BJ (cell line): ENCODE results near the gene KMT2A. TPM values are rescaled to one million over a fixed set of nuclear protein-coding genes. Genes with fewer than 3 reads are reported as not detected.

Experiments
- CTCF ChIA-PET: fragments of 350-600 bp; formaldehyde crosslinking; extraction: SDS; loops from one replicate; lab custom pipeline; 2021; ENCODE audit warnings: antibody characterized with exemption, inconsistent platforms; lab: Yijun Ruan, JAX
- POLR2A ChIA-PET: fragments of 300-600 bp; sonication (Branson Sonifier 250); formaldehyde crosslinking; extraction: SDS; loops from one replicate; lab custom pipeline; 2021; ENCODE audit warnings: antibody characterized with exemption; lab: Charles Lee
- DNase-seq: peaks from one replicate; pipeline ENCODE4 v3.0.0-alpha.2; 2011; ENCODE audit warnings: low read depth
- H3K27me3 ChIP-seq: 2 replicates; pipeline ENCODE4 v1.6.0; 2011; ENCODE audit warnings: low read length; ENCODE audit not compliant: control insufficient read depth, insufficient read depth
- H3K36me3 ChIP-seq: 2 replicates; pipeline ENCODE4 v1.5.1; 2011; ENCODE audit warnings: low read length; ENCODE audit not compliant: control insufficient read depth, insufficient read depth
- H3K4me3 ChIP-seq: 2 replicates; pipeline ENCODE4 v1.5.1; 2011; ENCODE audit warnings: low read depth, mild to moderate bottlenecking, control low read depth, low read length
- polyA plus RNA-seq: library from polyadenylated mRNA; depleted of rRNA; stranded (reverse); fragments of >200 nt; gene quantifications from 2 replicates; pipeline ENCODE4 v1.2.3, GENCODE V29; 2011
- TF ChIP-seq, protein P1 (sequence below): IDR thresholded peaks from 2 replicates; pipeline ENCODE4 v1.5.1; 2011; ENCODE audit warnings: low read depth, mild to moderate bottlenecking, control low read depth, inconsistent platforms, low read length, moderate library complexity; ENCODE audit not compliant: insufficient read depth

Gene KMT2A
- polyA plus RNA-seq, 1 experiment: 21.9 TPM

DNA sequence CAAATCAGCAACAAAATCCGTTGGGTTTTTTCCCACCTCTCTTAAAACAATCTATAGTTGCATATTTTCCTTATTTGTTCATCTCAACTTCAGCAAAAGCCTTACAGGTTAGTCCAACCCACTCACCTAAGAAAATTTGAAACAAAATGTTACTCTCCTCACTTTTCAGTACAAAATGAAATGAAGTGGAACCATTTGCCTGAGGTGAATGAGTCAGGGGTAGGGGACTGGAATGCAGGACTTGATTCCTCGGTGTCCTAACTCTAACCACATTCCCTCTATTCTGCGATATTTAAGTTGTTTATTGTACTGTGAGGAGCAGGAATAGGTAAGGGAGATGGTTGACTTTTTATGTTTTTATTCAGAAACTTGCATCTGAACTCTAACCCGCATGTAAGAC is 18.5 kb upstream of the KMT2A start:
- H3K4me3 ChIP-seq: no peak overlapping the region
- H3K27me3 ChIP-seq: no peaks in the 10 kb centered on the region
- ChIA-PET CTCF (interaction anchor here (0.8 kb wide), 1 partner anchor 87 kb away, joined by 4 read pairs; no protein-coding TSS in a partner anchor), POLR2A (no interaction called here)
- no peak for DNase-seq
- 0 out of 2 replicates have a peak, but pooled peaks cover 1% of the 10 kb centered on the region for H3K36me3 ChIP-seq
- TF ChIP-seq, protein P1, sequence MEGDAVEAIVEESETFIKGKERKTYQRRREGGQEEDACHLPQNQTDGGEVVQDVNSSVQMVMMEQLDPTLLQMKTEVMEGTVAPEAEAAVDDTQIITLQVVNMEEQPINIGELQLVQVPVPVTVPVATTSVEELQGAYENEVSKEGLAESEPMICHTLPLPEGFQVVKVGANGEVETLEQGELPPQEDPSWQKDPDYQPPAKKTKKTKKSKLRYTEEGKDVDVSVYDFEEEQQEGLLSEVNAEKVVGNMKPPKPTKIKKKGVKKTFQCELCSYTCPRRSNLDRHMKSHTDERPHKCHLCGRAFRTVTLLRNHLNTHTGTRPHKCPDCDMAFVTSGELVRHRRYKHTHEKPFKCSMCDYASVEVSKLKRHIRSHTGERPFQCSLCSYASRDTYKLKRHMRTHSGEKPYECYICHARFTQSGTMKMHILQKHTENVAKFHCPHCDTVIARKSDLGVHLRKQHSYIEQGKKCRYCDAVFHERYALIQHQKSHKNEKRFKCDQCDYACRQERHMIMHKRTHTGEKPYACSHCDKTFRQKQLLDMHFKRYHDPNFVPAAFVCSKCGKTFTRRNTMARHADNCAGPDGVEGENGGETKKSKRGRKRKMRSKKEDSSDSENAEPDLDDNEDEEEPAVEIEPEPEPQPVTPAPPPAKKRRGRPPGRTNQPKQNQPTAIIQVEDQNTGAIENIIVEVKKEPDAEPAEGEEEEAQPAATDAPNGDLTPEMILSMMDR: no peak

DNA sequence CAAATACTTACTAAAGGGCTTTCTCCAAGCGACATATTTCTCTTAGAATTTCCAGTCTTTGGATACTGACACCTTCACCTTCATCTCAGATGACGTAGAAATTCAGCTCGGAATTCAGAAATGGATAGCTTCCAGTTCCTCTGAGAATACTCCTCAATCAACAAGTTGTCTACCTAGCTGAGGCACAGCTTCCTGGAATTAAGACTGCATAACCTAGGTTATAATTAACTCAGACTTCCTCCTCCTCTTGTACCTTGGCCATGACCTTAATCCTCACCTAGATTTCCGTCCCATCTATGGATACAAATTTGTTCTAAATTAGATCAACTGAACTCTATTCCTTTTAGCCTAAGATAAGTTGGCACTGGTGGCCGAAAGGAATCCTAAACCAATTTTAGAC is 17.5 kb upstream of the KMT2A start:
- POLR2A ChIA-PET: no interaction called here
- no peaks in the 10 kb centered on the region for H3K36me3 ChIP-seq
- CTCF ChIA-PET: interaction anchor here (0.8 to 1.2 kb wide), 3 partner anchors 10 to 87 kb away, joined by 3 to 4 read pairs (median 3); no protein-coding TSS in a partner anchor

DNA sequence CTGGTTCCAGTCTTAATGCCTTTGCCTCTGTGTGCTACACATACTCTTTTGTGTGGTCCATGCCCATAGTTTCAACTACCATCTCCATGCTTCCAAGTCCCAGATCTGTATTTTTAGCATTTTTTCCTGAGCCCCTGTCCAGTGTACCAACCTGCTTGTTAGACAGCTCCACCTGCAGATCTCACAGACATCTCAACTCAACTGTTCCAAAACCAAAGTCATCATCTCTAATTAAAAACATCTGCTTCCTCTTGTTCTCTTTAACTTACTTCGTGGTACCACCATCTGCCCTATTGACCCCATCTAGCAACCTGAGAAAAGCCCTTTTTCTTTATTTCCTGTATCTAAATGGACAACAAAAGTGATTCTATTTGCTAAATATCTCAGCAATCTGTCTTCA is 8.6 kb upstream of the KMT2A start:
- TF ChIP-seq, protein P1: no peak
- Histone ChIP-seq H3K27me3 (no peaks in the 10 kb centered on the region), H3K4me3 (no peak overlapping the region), H3K36me3 (no peaks in the 10 kb centered on the region)
- POLR2A ChIA-PET: no interaction called here
- CTCF ChIA-PET: no interaction called here
- DNase-seq: no peak

More for the DNA sequence above, 17.5 kb upstream of the KMT2A start:
- no peak for DNase-seq
- H3K27me3 ChIP-seq: no peaks in the 10 kb centered on the region
- TF ChIP-seq, protein P1: no peak
- no peak overlapping the region for H3K4me3 ChIP-seq

DNA sequence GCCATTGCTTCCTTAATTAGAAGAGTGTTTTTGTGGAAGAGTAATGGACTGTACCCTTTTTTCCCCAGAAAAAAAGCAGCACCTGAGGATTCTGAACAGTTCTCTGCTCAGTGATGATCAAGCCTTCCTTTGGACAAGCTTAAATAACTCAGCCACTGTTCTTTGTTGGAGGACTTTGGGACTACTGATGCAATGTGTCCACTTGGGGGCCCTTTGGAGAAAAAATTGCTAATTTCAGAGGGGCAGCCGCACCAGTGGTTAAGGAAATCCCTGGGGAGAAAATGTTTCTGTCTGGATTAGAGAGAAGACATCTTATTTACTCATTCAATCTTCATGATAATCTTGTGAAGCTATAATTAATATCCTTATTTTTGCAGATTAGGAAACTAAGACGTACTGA is 5.3 kb upstream of the KMT2A start:
- Histone ChIP-seq H3K27me3 (no peaks in the 10 kb centered on the region), H3K4me3 (no peak overlapping the region), H3K36me3 (no peaks in the 10 kb centered on the region)
- ChIA-PET POLR2A (interaction anchor here (0.5 kb wide), 1 partner anchor 10 kb away, joined by 3 read pairs; no protein-coding TSS in a partner anchor), CTCF (interaction anchor here (1.2 to 1.8 kb wide), 2 partner anchors 27 to 29 kb away, joined by 3 to 9 read pairs; no protein-coding TSS in a partner anchor)
- TF ChIP-seq, protein P1: no peak
- no peak for DNase-seq

DNA sequence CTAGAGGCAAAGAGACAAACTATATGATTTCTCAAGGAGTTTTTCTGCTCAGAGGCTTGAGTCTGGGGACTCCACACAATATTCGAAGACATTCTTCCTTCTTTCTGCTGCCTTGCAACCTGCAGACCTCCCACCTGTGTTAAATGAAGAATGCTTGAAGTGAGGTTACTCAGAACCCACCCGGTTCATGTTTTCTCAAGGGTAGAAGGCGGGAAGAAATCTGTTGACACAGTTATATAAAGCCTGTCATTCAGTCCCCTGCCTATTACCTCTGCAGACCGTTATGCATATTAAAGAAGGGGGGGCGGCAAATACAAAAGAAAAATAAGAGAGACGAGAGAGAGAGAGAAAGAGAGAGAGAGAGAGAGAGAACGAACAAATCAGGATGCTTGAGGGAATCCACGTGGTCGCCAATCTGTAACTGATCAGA is 2.2 kb upstream of the KMT2A start:
- ChIA-PET POLR2A (no interaction called here), CTCF (interaction anchor here (1.5 kb wide), 1 partner anchor 8 kb away, joined by 5 read pairs; no protein-coding TSS in a partner anchor)
- no peak for DNase-seq
- TF ChIP-seq, protein P1: no peak
- peak overlapping the region; percentile 63 for H3K4me3 ChIP-seq
- H3K27me3 ChIP-seq: no peaks in the 10 kb centered on the region
- no peaks in the 10 kb centered on the region for H3K36me3 ChIP-seq
